B cell (primary cell): ENCODE results near the gene TMOD3. TPM values are rescaled to one million over a fixed set of nuclear protein-coding genes. Genes with fewer than 3 reads are reported as not detected.

Experiments
- ATAC-seq: fragments of 200-7000 bp; cut with Tn5 transposase; one replicate; pipeline ENCODE4 v1.10.0; 2021; ENCODE audit warnings: low read depth, mild to moderate bottlenecking, moderate number of reproducible peaks, moderate library complexity
- CTCF ChIA-PET: fragments of 350-600 bp; sonication (Branson Sonifier 250); formaldehyde crosslinking; loops from one replicate; lab custom pipeline; 2021; ENCODE audit warnings: antibody characterized with exemption, inconsistent platforms; lab: Charles Lee
- POLR2A ChIA-PET: fragments of 350-600 bp; sonication (Branson Sonifier 250); formaldehyde crosslinking; loops from one replicate; lab custom pipeline; 2021; ENCODE audit warnings: antibody characterized with exemption; lab: Charles Lee
- DNase-seq: peaks from one replicate; pipeline ENCODE4 v3.0.0; 2013
- H2AFZ ChIP-seq: 2 replicates; pipeline ENCODE4 v1.6.1; 2012; ENCODE audit warnings: mild to moderate bottlenecking, low read depth, low read length; ENCODE audit not compliant: insufficient read depth, poor library complexity, severe bottlenecking
- H3K27ac ChIP-seq, 2 donors: 1 replicate in 1 of 2; 2 replicates in 1 of 2; pipeline ENCODE4 v1.5.1; 2012 to 2013; ENCODE audit warnings: low read length in 2 of 2, mild to moderate bottlenecking in 2 of 2, moderate library complexity in 1 of 2
- H3K27me3 ChIP-seq, 4 experiments: fragments of 200-600 bp in 1 of 4; sonication (generic) in 1 of 4; replicated peaks in 1 of 4; 1 replicate in 2 of 4; 2 replicates in 2 of 4; pipeline versions ENCODE4 v1.6.1 to v1.7.0; 2013 to 2016; ENCODE audit warnings: low read length in 3 of 4, mild to moderate bottlenecking in 2 of 4, mixed read lengths in 1 of 4, moderate library complexity in 1 of 4; ENCODE audit not compliant: insufficient read depth in 4 of 4, control insufficient read depth in 3 of 4; ENCODE audit errors: control extremely low read depth in 1 of 4
- H3K36me3 ChIP-seq, 2 experiments: replicated peaks in 1 of 2; 1 replicate in 1 of 2; 2 replicates in 1 of 2; pipeline versions ENCODE4 v1.6.1 to v1.7.1; 2013; ENCODE audit warnings: low read length in 1 of 2; ENCODE audit not compliant: insufficient read depth in 2 of 2, control insufficient read depth in 1 of 2; ENCODE audit errors: control extremely low read depth in 1 of 2, extremely low read depth in 1 of 2
- H3K4me1 ChIP-seq, 2 donors: fragments of 200-600 bp in 1 of 2; sonication (generic) in 1 of 2; 1 replicate in 1 of 2; 2 replicates in 1 of 2; pipeline versions ENCODE4 v1.5.1 to v1.6.1; 2013 to 2017; ENCODE audit warnings: low read length in 2 of 2; ENCODE audit not compliant: control insufficient read depth in 2 of 2, insufficient read depth in 2 of 2
- H3K4me2 ChIP-seq: replicated peaks from 2 replicates; pipeline ENCODE3; 2012; ENCODE audit warnings: mild to moderate bottlenecking, low read depth, low read length; ENCODE audit not compliant: poor library complexity, severe bottlenecking
- H3K4me3 ChIP-seq, 5 experiments: fragments of 200-600 bp in 1 of 5; sonication (generic) in 1 of 5; 1 replicate in 3 of 5; 2 replicates in 2 of 5; pipeline versions ENCODE4 v1.5.1 to v1.7.0; 2011 to 2016; ENCODE audit warnings: low read length in 4 of 5, mild to moderate bottlenecking in 4 of 5, low read depth in 2 of 5, control low read depth in 1 of 5, moderate library complexity in 1 of 5; ENCODE audit not compliant: insufficient read depth in 1 of 5; ENCODE audit errors: control extremely low read depth in 1 of 5, extremely low read depth in 1 of 5
- H3K79me2 ChIP-seq: fragments of 200-600 bp; sonication (generic); one replicate; pipeline ENCODE4 v1.6.0; 2016; ENCODE audit warnings: low read length; ENCODE audit not compliant: control insufficient read depth, insufficient read depth
- H3K9ac ChIP-seq: fragments of 200-600 bp; sonication (generic); 2 replicates; pipeline ENCODE4 v1.6.1; 2017; ENCODE audit warnings: mild to moderate bottlenecking, low read length, moderate library complexity
- H3K9me3 ChIP-seq, 3 donors: one replicate each; pipeline versions ENCODE4 v1.6.1 to v1.7.1; 2013; ENCODE audit warnings: low read length in 2 of 3; ENCODE audit not compliant: control insufficient read depth in 2 of 3, insufficient read depth in 1 of 3; ENCODE audit errors: control extremely low read depth in 1 of 3
- H4K20me1 ChIP-seq: 2 replicates; pipeline ENCODE4 v1.6.0; 2012; ENCODE audit warnings: mild to moderate bottlenecking, low read length; ENCODE audit not compliant: insufficient read depth, control insufficient read depth, poor library complexity, severe bottlenecking
- H3K27ac Mint-ChIP-seq: one replicate; pipeline ENCODE4 v1.8.0; 2021; ENCODE audit warnings: mixed read lengths
- H3K27me3 Mint-ChIP-seq: one replicate; pipeline ENCODE4 v1.8.0; 2021; ENCODE audit warnings: mixed read lengths
- H3K4me1 Mint-ChIP-seq: one replicate; pipeline ENCODE4 v1.8.0; 2021; ENCODE audit warnings: mixed read lengths
- H3K4me3 Mint-ChIP-seq: one replicate; pipeline ENCODE4 v1.8.0; 2021; ENCODE audit warnings: mixed read lengths
- H3K9me3 Mint-ChIP-seq: one replicate; pipeline ENCODE4 v1.8.0; 2022; ENCODE audit warnings: mixed read lengths; ENCODE audit not compliant: insufficient read depth
- CTCF ChIP-seq: fragments of 200-600 bp; IDR thresholded peaks from one replicate; pipeline ENCODE4 v1.8.0; 2022; ENCODE audit warnings: antibody characterized with exemption, mild to moderate bottlenecking
- EZH2 ChIP-seq: IDR thresholded peaks from 2 replicates; pipeline ENCODE4 v1.6.1; 2012; ENCODE audit warnings: borderline replicate concordance, low read depth, mild to moderate bottlenecking, moderate library complexity, low read length; ENCODE audit not compliant: insufficient read depth, poor library complexity, severe bottlenecking
- WGBS: methylation state at CpG from one replicate; pipeline ENCODE4 v1.1.5; 2013; ENCODE audit warnings: missing lambda C conversion rate; ENCODE audit not compliant: insufficient coverage; 5-methylcytosine and 5-hydroxymethylcytosine counted together
- intact Hi-C: fragments of 100-400 bp; cut with micrococcal nuclease; formaldehyde crosslinking; loops from one replicate; pipeline ENCODE4 v1.10.0; 2022
- polyA plus RNA-seq: library from polyadenylated mRNA; depleted of rRNA; stranded (reverse); fragments of >200 nt; gene quantifications from 2 replicates; pipeline ENCODE4 v1.2.3, GENCODE V29; 2012
- total RNA-seq, 2 donors: library from RNA; stranded (reverse); fragments of 120-200 nt in 1 of 2; gene quantifications; 1 replicate in 1 of 2; 2 replicates in 1 of 2; pipeline versions ENCODE4 v1.2.3 to v1.2.4, GENCODE V29; 2013 to 2022

TMOD3 gene
- total and polyA plus RNA-seq, 2 donors (not counting 1 experiment from before 2014, with no cell fraction given): 7.2 to 52.1 TPM

GRCh38 chr15:51912528-51912927 lies 83.1 kb downstream of the TMOD3 start:
- DNase-seq (no peak), ATAC-seq (no peak)
- H3K36me3 ChIP-seq: peaks cover 9 to 35% of the 10 kb centered on the region in 2 experiments
- no peaks in the 10 kb centered on the region for H4K20me1 ChIP-seq
- no CpG with 5 or more reads among the region's 3 CpGs for WGBS
- TF ChIP-seq EZH2 (no peak), CTCF (no peak)
- CTCF ChIA-PET: no interaction called here
- no peaks in the 10 kb centered on the region for H3K27me3 ChIP-seq
- no peak overlapping the region for H3K4me2 ChIP-seq
- H3K27ac ChIP-seq: no peak overlapping the region
- intact Hi-C loops: no loop called here
- H3K9me3 Mint-ChIP-seq: no peaks in the 10 kb centered on the region
- POLR2A ChIA-PET: no interaction called here
- H3K27ac Mint-ChIP-seq: no peak overlapping the region
- H3K79me2 ChIP-seq: no peaks in the 10 kb centered on the region
- H3K4me3 ChIP-seq: no peak overlapping the region
- H3K4me1 Mint-ChIP-seq: no peaks in the 10 kb centered on the region
- H2AFZ ChIP-seq: no peak overlapping the region
- H3K4me1 ChIP-seq: no peaks in the 10 kb centered on the region
- no peak overlapping the region for H3K4me3 Mint-ChIP-seq
- no peaks in the 10 kb centered on the region for H3K27me3 Mint-ChIP-seq
- H3K9me3 ChIP-seq: no peaks in the 10 kb centered on the region
- no peak overlapping the region for H3K9ac ChIP-seq

GRCh38 chr15:51917493-51917892 lies 88.0 kb downstream of the TMOD3 start:
- Mint-ChIP-seq H3K4me3 (no peak overlapping the region), H3K27me3 (no peaks in the 10 kb centered on the region), H3K9me3 (no peaks in the 10 kb centered on the region), H3K4me1 (no peaks in the 10 kb centered on the region), H3K27ac (no peak overlapping the region)
- Histone ChIP-seq H4K20me1 (no peaks in the 10 kb centered on the region), H3K79me2 (no peaks in the 10 kb centered on the region), H3K36me3 (peaks cover 3 to 44% of the 10 kb centered on the region in 2 experiments), H3K9me3 (no peaks in the 10 kb centered on the region), H3K27ac (no peak overlapping the region), H3K27me3 (no peaks in the 10 kb centered on the region), H2AFZ (no peak overlapping the region), H3K4me2 (no peak overlapping the region), H3K9ac (no peak overlapping the region), H3K4me3 (no peak overlapping the region), H3K4me1 (no peaks in the 10 kb centered on the region)
- 100% methylated on average over 1 of the region's 2 CpGs for WGBS
- no peak for TF ChIP-seq EZH2
- CTCF ChIA-PET: interaction anchor here (0.8 to 2.1 kb wide), 3 partner anchors 11 to 33 kb away, joined by 3 to 11 read pairs (median 4); no protein-coding TSS in a partner anchor
- POLR2A ChIA-PET: no interaction called here
- intact Hi-C loops: no loop called here
- ATAC-seq (no peak), DNase-seq (no peak)
